NCI-H1694 treated with DMSO at 0.1 percent for 48 hours (cell line): ENCODE results near the gene KRT9.
A peak's percentile ranks its signal among the peaks of the same experiment; 100 is the strongest.
"Not testable (repeated sequence)": the region's sequence is repeated elsewhere in the genome, so short reads cannot be mapped to it uniquely, and the experiment has no call there.

Experiments used
- DNase-seq: peaks from one replicate; lab custom pipeline; 2025; lab: John Stamatoyannopoulos, UW

Gene KRT9

GRCh38 chr17:41571561-41572434, at the start of gene KRT9:
Gene KRT9 (minus strand): TSS chr17:41572059. CDS start chr17:41571992, 67 bp downstream.
- DNase-seq: no peak

DNA sequence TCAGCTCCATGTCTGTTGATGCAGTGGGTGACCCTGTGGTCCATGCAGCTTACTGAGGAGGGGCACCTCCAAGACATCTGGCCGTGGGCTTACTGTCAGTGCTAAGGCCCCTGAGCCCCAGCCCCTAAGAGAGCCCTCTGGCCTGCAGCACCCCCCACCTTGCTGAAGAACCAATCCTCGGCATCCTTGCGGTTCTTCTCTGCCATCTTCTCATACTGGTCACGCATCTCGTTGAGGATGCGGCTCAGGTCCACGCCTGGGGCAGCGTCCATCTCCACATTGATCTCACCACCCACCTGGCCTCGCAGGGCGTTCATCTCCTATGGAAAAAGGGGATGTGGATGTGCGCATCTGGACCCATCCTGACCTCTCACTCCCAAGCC, 49.6 kb upstream of the KRT9 start:
- not testable (repeated sequence) for DNase-seq

- DNase-seq: no peak
Observed at GRCh38 chr17:41620583-41621434, 49.0 kb upstream of the KRT9 start.

DNA sequence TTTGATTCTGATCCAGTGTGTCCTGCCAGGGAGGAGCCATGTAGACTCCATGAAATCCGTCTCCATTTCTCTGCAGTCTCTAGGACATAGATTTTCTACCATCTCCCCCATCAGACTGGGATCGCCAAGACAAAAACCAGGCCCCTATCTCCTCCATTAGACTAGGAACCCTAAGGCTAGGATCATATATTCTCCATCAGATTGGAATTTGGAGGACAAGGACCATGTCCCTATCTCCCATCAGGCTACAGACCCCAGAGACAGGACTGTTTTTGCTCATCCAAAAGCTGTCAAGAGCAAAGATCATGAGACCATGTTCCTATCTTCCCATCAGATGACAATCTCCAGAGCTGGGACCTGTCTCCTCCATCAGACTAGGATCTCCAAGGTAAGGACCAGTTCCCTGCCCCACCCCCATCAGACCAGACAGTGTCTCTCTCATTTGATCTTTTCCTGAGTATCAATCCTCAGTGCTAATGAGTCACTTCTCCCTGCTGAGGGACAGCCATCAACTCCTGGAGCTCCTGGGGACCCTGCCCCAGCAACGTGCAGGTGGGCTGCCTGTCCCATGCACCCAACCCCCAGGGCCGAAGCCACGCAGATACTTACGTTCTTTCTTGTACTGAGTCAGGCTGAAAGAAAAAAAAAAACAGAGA, 48.2 kb upstream of the KRT9 start:
- DNase-seq: not testable (repeated sequence)

GRCh38 chr17:41619036-41619926, 47.4 kb upstream of the KRT9 start:
- no peak for DNase-seq

DNA sequence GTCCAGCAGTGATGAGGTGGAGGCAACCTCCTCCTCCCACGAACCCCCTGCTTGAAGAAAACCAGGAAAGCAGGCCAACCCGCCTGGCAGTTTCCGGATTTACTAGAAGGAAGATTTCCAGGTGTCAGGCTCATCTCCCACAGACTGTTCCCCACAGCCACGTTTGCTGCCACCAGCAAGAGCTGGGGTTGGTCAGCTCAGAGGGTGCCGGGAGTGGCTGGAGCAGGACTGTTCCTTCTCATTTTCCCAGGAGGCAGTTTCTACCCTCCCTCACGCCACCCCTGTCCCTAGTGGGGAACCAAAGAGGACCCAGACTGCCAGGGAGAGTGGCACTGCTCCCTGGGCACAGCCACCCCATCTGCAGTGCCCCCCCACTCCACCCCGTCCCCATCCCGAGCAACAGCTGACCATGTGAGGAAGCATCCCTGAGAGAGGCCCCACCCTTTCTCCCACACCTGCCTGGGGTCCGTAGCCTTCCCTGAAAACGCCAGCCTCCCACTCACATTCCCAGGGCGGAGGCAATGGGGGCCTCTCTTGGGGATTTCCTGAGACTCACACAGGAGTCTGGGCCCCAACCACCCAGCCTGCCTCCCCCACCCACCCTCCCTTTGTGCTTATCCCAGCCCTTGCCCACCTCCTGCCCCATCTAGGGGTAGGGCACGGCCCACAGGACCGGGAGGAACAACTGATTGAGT, 46.6 kb upstream of the KRT9 start:
- DNase-seq: no peak

DNA sequence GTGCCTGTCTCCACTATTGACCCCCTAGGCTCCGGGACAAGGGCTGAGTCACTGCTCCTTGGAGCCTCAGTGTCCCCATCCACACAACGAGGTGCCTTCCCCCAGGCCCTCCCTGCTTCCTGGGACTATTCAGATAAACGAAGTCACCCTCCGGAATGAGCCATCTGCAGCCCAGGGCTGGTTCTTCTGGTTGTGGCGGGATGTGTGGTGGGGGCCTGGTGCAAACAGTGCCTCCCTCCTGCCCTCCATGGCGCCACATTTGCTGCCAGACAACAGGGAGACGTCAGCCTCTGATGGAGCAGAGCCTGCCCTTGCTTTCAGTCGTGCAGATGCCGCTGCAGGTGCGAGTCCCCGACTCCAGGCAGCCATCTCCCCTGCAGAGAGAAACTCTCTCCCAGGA, 45.8 kb upstream of the KRT9 start:
- no peak for DNase-seq

DNA sequence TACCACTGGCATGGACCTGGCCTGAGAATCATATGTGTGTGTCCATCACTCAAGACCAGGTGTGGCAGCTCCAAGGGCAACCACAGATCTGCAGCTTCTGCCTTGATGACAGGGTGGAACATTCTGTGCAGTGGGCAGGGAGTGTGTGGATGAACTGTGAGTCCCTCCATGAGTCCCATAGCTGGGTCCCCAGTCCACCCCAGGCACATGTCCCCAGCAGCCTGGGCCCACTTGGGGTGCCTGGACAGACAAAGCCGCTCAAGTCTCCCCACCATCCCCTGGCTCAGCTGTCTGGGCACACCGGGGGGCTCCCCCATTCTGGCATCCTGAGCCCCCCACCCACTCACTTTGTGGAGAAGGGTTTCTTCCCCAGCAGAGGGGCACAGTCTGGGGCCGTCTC, 45.3 kb upstream of the KRT9 start:
- no peak for DNase-seq

- not testable (repeated sequence) for DNase-seq
Observed at GRCh38 chr17:41616486-41616885, 44.6 kb upstream of the KRT9 start.

DNA sequence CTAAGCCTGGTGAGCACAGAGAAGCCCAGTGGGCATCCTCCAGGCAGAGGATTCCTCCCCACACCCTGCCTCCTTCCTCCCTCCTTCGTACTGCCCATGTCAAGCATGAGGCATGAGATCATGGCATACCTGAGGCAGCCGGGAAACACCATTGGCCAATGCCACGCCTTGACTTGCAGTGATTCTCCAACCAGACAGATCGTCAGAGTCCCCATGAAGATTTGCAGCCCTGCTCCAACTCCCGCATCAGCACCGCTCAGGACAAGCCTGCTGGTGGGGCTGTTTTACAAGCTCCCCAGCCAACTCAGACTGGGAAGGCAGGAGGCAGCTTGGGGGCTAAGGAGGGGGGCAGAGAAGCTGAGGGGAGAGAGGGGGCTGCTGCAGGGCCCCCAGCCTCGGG, 43.6 kb upstream of the KRT9 start:
- no peak for DNase-seq

DNA sequence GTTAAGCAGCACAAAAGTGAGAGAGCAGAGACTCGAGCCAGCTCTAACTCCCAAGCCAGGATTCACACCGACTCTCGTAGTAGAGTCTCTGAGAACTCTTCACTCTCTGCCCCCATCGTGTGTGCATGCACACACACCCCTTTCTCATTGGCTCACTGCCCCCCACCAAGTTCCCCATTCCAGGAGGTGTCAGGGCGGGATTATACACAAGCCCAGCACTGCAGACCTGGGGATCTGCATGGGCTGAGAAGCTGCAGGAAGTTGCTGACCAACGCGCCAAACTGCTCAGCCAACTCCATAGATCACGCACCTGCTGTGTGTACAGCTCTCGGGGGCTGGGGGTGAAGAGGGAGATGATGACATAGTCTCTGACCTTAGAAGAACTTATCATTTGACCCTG, 42.9 kb upstream of the KRT9 start:
- DNase-seq: not testable (repeated sequence)

- no peak for DNase-seq
Observed at GRCh38 chr17:41614098-41614497, 42.2 kb upstream of the KRT9 start.

- DNase-seq: no peak
Observed at GRCh38 chr17:41613277-41614082, 41.6 kb upstream of the KRT9 start.

DNA sequence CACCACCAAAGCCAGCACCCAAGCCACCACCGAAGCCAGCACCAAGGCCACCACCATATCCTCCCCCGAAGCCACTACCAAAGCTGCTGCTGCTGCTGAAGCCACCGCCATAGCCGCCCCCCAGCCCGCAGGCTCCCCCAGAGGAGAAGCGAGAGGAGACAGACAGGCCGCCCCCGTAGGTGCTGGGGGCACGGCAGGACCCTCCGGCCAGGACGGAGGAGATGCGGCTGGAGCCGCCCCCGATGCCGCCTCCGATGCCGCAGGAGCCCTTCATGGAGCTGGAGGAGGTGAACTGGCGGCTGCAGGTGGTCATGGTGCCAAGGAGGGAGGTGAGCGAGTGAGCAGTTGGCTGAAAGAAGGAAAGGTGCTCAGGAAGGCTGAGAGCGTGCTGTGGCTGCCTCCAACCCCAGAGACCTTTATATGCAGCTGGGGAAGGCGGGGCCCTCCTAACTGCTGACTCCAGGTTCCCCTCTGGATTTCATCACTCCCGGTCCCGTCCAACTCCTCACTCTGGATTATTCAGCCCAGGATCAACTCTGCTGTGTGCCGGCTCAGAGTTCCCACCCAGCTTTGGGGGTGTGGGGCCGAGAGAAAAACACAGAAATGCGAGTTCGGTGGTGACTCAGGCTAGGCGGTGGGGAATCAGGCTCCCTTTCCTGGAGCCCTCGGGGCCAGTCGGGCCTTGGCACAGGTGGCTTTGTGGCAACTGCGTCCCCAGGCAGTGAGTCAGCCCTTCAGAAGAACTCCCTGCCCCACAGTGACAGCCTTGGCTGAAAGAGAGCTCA, 40.7 kb upstream of the KRT9 start, which contains the start of gene KRT16:
TSS of gene KRT16 (minus strand) at position 392 of the 785 bp plus-strand sequence. CDS start at position 313, 79 bp downstream.
- not testable (repeated sequence) for DNase-seq

DNA sequence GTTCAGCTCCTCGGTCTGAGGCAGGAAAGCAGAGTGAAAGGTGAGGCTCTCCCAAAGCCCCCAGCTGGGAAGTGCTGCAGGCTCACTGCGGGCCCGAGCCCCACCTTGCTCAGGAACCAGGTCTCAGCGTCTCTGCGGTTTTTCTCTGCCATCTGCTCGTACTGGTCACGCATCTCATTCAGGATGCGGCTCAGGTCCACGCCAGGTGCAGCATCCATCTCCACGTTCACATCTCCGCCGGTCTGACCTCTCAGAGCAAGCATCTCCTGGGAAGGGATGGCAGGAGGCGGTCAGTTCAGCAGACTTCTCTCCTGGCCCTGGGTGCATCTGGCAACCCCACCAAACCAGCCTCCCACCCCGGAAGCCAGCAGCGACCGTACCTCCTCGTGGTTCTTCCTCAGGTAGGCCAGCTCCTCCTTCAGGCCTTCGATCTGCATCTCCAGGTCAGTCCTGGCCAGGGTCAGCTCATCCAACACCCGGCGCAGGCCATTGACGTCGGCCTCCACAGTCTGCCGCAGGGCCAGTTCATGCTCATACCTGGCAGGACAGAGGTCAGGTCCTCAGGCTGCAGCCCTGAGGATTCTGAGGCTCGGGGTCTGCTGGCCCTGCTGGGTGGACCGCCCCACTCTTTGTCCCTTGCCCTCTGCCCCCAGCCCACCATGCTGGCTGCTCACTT, 39.2 kb upstream of the KRT9 start:
- no peak for DNase-seq

- DNase-seq: peak; percentile 27
Observed at GRCh38 chr17:41610061-41610517, 38.2 kb upstream of the KRT9 start.

- not testable (repeated sequence) for DNase-seq
Observed at GRCh38 chr17:41606930-41607329, 35.1 kb upstream of the KRT9 start.

GRCh38 chr17:41602524-41602923, 30.7 kb upstream of the KRT9 start:
- DNase-seq: no peak
